PFSK-1 (cell line): Measurements from ENCODE around the gene TRAPPC2.

Experiments used
- FOXP2 ChIP-seq: optimal IDR thresholded peaks from 2 replicates; pipeline ENCODE3; 2011; ENCODE audit warnings: borderline replicate concordance, control low read depth, inconsistent platforms; ENCODE audit not compliant: insufficient read depth; ENCODE audit errors: extremely low read length, extremely low read depth
- POLR2AphosphoS5 ChIP-seq: IDR thresholded peaks from 2 replicates; pipeline ENCODE4 v1.6.1; 2012; ENCODE audit warnings: low read depth, mild to moderate bottlenecking, control low read depth, low read length, moderate library complexity
- SIN3A ChIP-seq: IDR thresholded peaks from 2 replicates; pipeline ENCODE4 v1.6.1; 2012; ENCODE audit warnings: mild to moderate bottlenecking, low read length, moderate library complexity, borderline replicate concordance; ENCODE audit not compliant: insufficient read depth
- TAF1 ChIP-seq: IDR thresholded peaks from 2 replicates; pipeline ENCODE4 v1.6.1; 2012; ENCODE audit warnings: low read length, control low read depth, borderline replicate concordance; ENCODE audit not compliant: insufficient read depth
- TF ChIP-seq, protein P1 (sequence below), 2 experiments: IDR thresholded peaks; 2 replicates each; pipeline versions ENCODE4 v1.6.1 to v1.8.0; 2011 to 2012; ENCODE audit warnings: low read depth in 2 of 2, low read length in 2 of 2, control low read depth in 1 of 2, inconsistent platforms in 1 of 2, mild to moderate bottlenecking in 1 of 2, moderate library complexity in 1 of 2; ENCODE audit not compliant: insufficient read depth in 1 of 2

Gene TRAPPC2

GRCh38 chrX:13759152-13759718 lies 24.8 kb upstream of the TRAPPC2 start:
- TF ChIP-seq, protein P1, sequence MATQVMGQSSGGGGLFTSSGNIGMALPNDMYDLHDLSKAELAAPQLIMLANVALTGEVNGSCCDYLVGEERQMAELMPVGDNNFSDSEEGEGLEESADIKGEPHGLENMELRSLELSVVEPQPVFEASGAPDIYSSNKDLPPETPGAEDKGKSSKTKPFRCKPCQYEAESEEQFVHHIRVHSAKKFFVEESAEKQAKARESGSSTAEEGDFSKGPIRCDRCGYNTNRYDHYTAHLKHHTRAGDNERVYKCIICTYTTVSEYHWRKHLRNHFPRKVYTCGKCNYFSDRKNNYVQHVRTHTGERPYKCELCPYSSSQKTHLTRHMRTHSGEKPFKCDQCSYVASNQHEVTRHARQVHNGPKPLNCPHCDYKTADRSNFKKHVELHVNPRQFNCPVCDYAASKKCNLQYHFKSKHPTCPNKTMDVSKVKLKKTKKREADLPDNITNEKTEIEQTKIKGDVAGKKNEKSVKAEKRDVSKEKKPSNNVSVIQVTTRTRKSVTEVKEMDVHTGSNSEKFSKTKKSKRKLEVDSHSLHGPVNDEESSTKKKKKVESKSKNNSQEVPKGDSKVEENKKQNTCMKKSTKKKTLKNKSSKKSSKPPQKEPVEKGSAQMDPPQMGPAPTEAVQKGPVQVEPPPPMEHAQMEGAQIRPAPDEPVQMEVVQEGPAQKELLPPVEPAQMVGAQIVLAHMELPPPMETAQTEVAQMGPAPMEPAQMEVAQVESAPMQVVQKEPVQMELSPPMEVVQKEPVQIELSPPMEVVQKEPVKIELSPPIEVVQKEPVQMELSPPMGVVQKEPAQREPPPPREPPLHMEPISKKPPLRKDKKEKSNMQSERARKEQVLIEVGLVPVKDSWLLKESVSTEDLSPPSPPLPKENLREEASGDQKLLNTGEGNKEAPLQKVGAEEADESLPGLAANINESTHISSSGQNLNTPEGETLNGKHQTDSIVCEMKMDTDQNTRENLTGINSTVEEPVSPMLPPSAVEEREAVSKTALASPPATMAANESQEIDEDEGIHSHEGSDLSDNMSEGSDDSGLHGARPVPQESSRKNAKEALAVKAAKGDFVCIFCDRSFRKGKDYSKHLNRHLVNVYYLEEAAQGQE (IDR thresholded peaks at IDR 0.05; ENCODE audit: insufficient read depth in 1 of 2, low read depth in 2 of 2, low read length in 2 of 2), result no peak
- TF ChIP-seq FOXP2 (no peak), TAF1 (no peak)

DNA sequence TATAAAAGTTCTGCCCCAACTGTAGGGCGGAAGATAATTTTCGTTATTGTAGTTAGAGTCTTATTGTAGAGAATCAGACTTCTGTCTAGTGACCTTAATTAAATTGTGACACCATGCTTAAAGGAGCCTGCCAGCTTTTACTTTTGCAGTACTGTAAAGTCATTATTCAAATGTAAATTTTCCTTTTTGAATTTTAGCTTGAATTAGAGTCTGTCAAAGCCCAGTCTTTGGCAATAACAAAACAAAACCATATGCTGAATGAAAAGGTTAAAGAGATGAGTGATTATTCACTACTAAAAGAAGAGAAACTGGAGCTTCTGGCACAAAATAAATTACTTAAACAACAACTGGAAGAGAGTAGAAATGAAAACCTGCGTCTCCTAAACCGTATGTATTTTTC lies 22.0 kb upstream of the TRAPPC2 start:
- TF ChIP-seq, protein P1 (IDR thresholded peaks at IDR 0.05; ENCODE audit: insufficient read depth in 1 of 2, low read depth in 2 of 2, low read length in 2 of 2), result no peak
- TF ChIP-seq POLR2AphosphoS5, result no peak
- no peak for TF ChIP-seq SIN3A
- TF ChIP-seq FOXP2, result no peak
- TF ChIP-seq TAF1, result no peak

DNA sequence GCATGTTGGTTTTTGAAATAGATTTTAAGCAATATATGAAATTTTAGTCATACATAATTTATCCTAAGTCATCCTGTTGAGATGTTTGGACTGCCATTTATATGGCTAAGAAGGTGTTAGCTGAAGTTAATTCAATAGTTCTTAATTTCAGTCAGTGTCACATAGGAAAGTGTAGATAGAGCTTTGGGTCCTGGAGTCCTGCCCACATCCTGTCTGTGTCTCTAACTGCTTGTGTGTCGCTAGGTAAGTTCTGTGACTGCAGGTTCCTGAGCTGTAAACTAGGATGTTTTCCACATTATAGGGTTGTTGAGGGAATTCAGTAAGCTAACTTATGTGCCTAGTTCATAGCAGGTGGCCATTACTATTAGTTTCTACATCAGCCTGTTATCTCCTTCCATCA lies 20.8 kb upstream of the TRAPPC2 start:
- TF ChIP-seq FOXP2, result no peak
- TF ChIP-seq POLR2AphosphoS5, result no peak
- TF ChIP-seq SIN3A, result no peak
- no peak for TF ChIP-seq TAF1
- TF ChIP-seq, protein P1 (IDR thresholded peaks at IDR 0.05; ENCODE audit: insufficient read depth in 1 of 2, low read depth in 2 of 2, low read length in 2 of 2), result no peak

GRCh38 chrX:13754765-13755164 lies 20.3 kb upstream of the TRAPPC2 start:
- TF ChIP-seq SIN3A (no peak), POLR2AphosphoS5 (no peak), TAF1 (no peak), FOXP2 (no peak)
- TF ChIP-seq, protein P1 (IDR thresholded peaks at IDR 0.05; ENCODE audit: insufficient read depth in 1 of 2, low read depth in 2 of 2, low read length in 2 of 2), result no peak

DNA sequence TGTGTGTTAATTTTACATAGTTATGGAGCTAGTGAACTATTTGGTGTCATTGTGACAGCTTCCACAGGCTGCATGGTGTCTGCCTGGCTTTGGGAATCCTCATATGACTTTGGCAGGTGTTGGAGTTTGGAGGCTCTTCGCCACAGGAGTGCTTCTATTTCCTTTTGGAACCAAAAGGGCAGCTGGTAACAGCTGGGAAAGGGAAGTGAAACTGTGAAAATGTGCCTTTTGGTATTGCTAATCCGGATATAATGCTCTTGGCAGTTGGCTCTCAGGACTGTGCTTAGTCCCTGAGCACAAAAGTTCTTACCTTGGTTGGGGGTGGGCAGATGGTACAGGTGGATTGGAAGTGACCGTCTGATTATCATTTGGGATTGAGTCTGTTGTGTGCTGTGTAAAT lies 18.2 kb upstream of the TRAPPC2 start:
- TF ChIP-seq POLR2AphosphoS5, result no peak
- TF ChIP-seq TAF1, result no peak
- TF ChIP-seq SIN3A, result no peak
- TF ChIP-seq, protein P1 (IDR thresholded peaks at IDR 0.05; ENCODE audit: insufficient read depth in 1 of 2, low read depth in 2 of 2, low read length in 2 of 2), result no peak
- no peak for TF ChIP-seq FOXP2
